ENCODE measurements around the gene RANBP10.

RANBP10 gene

DNA sequence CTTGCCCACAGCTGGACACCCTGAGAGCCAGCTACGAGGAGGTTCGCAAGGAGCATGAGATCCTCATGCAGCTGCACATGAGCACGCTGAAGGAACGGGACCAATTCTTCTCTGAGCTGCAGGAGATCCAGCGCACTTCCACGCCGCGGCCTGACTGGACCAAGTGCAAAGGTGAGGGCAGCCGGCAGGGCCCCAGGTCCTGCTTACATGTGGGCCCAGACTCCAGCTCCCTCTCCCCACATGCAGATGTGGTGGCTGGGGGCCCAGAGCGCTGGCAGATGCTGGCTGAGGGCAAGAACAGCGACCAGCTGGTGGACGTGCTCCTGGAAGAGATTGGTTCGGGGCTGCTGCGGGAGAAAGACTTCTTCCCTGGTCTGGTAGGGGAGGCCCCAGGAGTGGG, 19.5 kb upstream of the RANBP10 start:
- DNase-seq: no peak

DNA sequence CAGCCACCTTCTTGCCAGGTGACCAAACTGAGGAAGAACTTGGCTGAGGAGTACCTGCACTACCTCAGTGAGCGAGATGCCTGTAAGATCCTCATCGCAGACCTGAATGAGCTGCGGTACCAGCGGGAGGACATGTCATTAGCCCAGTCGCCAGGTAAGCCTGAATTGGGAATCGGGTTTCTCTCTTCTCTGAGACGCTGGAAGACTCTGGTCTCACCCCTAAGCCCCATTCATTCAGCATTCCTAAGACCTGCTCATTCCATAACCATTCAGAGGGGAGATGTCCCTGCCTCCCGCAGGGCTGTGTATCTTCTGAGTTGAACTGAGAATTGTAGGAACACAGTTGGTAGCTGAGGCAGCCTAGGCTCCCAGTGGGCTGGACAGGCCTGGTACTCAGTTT, 18.8 kb upstream of the RANBP10 start:
- DNase-seq: no peak

DNA sequence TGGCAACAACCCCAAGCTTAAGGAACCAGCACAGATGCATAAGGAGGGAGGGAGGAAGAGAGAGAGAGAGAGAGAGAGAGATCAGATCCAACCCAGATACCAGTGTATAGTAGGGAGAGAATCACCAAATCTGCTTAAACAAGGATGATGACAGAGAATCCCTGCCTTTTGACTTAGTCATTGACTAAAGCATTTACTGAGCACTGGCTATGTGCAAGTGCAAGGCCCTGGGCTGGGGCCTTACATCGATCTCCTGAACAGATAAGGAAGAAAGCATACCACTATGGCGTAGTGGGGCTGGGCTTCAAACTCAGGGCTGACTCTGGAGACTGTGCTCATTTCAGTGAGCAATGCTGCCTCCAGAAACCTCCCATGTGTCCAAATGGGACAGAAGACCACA, 16.2 kb upstream of the RANBP10 start:
- no peak for DNase-seq

DNA sequence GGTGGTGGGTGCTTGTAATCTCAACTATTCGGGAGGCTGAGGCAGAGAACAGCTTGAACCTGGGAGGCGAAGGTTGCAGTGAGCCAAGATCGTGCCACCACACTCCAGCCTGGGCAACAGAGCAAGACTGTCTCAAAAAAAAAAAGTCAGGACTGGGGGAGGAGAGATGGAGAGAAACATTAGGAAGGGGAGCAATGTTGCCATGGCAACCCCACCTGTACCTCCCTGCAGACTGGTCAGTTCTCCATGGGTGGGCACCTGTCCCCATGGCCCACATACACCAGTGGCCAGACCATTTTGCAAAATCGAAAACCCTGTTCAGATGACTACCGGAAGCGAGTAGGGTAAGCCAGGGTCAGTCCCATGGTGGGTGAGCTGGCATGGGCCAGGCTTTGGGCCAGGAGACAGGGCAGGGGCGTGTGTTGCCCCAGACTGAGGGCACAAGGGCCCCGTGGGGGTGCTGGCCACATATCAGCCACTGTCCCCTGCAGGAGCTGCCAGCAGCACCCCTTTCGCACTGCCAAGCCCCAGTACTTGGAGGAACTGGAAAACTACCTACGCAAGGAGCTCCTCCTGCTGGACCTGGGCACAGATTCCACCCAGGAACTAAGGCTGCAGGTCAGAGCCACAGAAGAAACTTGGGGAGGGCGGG, 14.4 kb upstream of the RANBP10 start:
- DNase-seq: no peak

DNA sequence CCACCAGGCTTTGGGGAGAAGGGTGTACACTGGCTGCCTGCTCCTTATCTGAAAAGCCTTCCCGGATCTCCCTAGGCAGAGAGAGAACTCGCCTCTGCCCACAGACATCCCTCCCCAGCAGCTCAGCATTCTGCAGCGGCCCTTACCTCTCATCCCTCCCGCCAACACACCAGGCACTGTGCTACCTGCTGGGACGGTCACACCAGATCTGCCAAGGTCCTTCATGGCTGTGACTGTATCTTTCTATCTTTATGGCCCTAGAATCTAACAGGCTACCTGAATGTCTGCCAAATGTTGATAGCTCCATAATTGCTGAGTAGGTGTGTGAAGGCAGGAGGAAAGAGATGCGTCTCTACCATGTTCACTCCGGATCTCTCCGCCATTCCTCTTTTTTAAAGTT, 8.2 kb upstream of the RANBP10 start:
- no peak for DNase-seq

DNA sequence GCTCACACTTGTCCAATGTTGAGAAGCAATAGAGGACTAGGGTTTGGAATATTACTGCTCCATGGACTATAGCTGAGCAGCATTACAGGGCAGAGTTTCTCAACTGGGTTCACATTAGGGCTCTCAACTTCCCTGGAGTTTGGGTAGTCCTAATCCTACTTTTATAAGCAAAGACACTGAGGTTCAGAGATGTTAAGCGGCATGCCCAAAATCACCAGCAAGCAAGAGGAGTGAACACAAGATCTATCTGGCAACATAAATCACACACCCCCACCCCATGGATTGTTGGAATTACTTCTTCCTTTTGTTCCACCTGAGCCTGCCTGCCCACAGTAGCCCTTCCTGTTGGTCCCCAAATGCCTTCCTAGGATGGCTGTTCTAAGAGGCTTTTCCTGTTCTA, 5.5 kb upstream of the RANBP10 start:
- DNase-seq: no peak

DNA sequence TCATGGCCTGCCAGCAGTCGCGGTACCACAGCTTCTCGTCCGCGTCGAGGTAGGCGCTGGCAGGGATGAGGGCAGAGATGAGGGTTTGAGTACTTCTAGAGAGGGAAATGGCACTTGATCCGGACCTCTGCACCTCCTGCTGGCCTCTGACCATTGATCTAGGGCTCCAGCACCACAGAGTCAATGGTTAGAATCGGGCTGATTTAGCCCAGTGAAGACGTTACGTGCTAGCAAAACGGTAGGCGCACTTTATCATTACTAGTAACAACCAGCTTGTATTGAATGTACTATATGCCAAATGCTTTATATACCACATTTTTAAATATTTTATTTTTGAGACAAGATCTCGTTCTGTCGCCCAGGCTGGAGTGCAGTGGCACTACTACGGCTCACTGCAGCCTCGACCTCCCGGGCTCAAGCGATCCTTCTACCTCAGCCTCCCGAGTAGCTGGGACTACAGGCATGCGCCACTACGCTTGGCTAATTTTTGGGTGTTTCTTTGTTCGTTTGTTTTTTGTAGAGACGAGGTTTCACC, 855 bp upstream of the RANBP10 start:
- DNase-seq: no peak

DNA sequence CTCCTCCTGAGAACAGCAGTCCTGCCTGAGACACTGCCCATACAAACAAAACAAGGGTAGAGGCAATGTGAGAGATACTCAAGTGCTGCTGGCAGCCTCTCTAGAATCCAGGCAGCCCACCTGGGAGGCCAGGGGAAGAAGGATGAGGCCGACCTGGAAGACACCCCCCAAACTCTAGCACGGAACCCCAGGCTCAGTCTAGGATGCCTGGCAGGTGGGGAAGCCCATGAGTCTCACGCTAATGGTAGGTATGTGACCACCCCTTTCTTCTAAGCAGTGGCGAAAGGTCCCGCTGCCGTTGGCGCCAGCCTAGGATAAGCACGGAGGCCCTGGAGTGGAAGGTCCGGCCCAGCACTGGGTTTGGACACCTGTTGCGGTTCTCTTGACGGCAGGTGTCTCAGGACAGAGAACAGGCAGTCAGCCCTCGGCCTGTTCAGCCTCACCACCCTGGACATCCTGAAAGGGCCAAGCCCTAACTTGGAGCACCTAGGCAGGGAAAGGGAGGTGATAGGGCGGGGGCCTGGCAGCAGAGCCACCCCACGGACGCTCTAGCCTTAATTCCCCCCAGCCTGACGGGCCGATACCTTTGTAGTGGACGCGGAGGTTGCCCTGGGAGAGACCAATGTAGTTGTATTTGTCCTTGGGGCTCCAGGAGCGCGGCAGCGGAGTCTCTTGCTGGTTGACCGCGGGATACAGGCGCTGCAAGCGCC, 487 bp downstream of the RANBP10 start:
- DNase-seq: no peak

DNA sequence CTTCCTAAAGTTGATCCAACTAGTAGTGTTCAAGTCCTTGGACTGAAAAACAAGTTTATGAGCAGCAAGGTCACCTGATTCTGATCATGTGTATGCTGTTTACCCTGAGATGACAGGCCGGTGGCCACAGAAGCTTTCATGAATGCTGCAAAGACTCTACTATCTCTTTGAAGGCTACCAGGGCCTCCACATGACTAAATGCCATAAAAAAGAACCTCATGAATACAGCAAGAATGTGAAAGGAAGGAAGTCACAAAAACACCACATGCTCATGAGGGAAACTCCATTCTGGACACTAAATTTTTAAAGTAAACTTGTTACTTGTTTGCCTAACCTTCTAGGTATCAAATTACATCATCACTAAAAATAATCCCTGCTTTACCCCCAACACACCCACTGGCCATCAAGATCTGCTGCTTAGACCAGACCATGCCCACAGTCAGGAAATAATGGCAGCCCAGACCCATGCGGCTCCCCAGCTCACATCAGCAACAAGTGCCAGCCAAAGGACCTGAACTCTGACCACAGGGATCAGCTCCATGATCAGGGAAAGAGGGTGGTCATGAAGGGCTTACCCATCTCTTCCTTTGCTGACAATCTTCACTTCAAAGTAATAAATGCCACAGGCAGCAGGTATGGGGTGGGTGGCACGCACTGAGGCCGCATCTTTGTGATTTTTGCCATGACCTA, 1.4 kb downstream of the RANBP10 start:
- no peak for DNase-seq

DNA sequence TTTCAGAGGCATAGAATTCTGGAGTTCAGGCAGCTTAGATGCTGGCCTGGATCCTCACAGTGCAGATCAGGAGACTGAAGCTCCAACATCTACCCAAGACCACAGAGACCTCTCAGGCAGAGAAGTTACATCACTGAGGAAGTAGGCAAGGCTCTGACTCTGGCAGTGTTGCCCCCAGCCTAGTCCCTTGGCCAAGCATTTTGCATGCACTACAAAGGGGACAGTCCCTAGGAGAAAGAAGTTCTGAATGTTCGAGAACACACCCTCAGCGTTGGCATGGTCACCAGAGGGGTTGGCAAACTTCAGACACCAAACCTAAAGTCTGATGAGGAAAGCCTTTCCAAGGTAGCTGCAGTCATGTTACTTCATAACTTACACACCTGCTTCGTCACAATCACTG, 2.5 kb downstream of the RANBP10 start:
- DNase-seq: no peak

DNA sequence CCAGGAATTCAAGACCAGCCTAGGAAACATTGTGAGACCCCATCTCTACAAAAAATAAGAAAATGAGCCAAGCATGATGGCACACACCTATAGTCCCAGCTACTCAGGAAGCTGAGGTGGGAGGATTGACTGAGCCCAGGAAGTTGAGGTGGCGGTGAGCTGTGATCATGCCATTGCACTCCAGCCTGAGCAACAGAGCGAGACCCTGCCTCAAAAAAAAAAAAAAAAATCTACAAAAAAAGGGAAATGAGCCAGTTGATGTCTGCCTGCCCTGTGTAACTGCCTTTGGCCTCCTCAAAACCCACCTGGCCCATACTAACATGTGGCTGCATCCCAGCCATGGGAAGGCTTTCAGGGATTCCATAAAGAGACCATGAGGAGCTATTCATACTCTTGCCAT, 4.5 kb downstream of the RANBP10 start:
- no peak for DNase-seq

DNA sequence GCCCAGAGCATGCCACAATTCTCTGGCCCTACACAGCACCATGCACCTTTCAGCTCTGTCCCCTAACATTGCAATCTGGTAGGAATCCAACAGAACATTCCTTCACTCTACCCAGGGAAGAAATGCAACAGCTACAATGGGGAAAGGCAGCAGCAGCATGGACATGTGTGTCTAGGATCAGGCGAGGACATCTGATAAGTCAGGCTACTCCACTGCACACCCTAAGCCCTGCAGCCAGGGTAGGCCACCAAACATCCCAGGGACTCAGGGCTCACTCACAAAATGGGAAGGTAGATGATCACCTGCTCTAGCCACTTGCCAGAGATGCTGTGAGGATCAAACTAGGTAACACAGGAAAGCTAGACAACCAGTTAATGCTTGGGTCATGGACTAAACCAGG, 5.1 kb downstream of the RANBP10 start:
- DNase-seq: no peak

DNA sequence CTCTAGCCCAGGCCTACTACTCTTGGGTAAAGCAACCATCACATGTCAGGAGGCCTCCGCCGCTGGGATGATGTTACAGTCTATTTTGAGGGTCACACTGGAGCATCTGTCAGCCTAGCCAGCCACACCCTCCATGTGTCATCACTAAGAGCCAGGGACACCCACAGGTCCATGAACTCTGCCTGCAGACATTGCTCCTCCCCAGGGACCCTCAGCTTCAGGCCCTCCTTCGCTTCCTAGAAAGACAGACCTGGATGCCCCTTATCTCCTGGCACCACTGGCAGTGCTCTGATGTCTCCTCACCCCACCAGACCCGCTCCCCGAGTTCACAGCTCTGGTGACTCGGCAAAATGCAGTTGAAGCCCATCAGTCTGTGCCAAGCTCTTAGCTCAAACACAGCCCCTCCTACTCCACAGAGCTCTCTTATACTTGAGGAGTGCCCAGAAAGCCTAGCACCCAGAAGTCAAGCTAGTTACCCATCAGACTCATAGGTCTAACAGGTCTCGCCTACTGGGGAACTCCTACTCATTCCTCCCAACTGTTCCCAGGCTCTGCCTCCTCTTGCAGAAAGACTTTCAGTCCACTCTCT, 5.9 kb downstream of the RANBP10 start:
- DNase-seq: no peak

DNA sequence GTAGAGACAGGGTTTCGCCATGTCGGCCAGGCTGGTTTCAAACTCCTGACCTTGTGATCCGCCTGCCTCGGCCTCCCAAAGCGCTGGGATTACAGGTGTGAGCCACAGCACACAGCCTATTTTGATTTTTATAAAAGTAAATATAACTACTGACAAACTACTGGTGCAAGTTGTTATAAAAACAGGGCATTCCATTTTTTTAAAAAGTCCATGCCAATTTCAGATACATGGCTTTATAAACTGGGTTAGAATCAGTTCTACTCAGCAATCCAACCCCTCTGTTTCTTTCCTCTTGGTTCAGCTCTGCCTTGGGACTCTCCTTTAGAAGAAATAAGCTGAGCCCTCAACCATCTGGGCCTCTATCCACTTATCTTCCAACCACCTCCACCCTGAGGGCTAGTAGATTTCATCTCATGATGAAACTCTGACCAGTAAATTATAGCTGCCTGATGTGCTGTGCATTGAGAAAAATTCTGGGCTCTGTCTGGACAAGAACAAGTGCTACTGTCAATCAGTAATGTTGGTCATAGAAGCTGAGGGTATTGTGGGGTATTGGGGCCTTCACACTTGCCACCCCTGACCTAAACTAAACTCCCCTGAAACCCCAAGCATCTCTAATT, 10.2 kb downstream of the RANBP10 start:
- DNase-seq: no peak

DNA sequence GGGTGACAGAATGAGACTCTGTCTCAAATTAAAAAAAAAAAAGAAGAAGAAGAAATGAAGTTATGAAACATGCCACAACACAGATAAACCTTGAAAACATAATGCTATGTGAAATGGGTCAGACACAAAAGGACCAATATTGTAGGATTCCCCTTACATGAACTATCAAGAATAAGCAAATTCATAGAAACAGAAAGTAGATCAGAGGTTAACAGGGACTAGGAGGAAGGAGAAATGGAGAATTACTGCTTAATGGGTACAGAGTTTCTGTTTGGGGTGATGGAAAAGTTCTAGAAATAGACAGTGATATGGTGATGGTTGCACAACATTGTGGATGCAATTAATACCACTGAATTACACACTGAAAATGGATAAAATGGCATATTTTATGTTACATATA, 16.3 kb downstream of the RANBP10 start:
- DNase-seq: no peak

DNA sequence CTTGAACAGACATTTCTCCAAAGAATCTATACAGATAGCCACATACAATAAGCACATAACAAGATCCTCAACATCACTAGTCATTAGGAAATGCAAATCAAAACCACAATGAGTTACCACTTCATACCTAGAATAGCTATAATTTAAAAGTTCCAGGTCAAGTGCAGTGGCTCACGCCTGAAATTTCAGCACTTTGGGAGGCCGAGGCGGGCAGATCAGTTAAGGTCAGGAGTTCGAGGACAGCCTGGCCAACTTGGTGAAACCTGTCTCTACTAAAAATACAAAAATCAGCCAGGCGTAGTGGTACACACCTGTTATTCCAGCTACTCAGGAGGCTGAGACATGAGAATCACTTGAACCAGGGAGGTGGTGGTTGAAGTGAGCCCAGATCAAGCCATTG, 19.9 kb downstream of the RANBP10 start:
- no peak for DNase-seq

DNA sequence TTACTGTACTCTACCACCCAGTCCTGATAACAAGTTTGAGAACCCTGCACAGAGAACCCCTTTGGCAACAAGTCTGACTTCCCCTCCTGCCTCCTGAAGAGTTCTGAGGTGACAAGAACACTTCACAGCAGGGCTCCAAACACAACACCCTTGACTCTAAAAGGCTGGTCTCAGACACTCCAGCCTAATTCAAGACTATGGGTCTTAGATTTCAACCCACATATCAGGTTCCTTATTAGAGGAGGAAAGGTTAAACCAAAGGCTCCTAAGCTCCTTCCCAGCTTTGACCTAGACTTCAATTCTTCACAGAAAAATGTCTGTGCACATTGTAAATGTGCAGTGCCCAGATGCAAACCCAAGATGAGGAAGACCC, 23.0 kb downstream of the RANBP10 start:
- DNase-seq: no peak

DNA sequence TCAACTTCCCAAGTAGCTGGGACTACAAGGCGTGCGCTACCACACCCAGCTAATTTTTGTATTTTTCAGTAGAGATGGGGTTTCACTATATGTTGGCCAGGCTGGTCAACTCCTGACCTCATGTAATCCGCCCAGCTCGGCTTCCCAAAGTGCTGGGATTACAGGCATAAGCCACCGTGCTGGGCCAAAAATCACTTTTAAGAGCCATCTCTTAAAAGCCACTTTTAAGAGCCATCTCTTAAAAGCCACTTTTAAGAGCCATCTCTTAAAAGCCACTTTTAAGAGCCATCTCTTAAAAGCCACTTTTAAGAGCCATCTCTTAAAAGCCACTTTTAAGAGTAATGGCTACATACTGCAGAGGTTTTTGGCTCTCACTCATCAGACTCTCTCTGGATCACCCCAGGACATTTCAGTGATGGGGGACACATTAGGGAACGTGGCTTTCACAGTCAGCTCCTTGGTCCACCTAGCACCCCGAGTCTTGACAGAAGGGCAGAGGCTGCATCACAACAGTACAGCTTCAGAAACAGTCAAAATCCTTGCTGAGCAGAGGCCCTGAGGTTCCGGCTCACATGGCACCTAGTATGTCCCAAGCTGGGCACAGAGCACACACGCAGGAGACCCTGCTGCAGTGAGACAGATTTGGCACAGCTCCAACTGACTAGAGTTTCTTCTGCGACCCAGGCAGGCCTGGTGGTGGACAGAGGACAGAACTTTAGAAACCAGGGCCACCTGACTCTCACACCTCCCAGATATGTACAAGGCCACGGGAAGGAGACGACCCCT, 23.6 kb downstream of the RANBP10 start:
- no peak for DNase-seq

DNA sequence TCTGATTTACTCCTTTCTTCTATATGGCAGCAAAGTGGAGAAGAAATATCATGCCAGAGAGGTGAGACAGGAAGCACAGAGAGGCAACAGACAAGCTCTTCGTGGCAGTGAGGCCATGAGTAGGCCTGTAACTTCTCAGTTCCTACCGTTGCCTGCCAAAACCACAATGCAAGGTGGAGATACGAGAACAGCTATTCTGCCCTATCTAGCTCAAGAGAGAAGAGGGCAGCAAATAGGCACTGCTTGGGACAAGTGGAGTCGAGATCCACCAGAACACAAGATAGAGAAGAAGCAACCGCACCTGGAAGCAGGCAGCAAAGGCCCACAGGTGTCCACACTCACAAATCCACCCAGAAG, 24.8 kb downstream of the RANBP10 start:
- no peak for DNase-seq

DNA sequence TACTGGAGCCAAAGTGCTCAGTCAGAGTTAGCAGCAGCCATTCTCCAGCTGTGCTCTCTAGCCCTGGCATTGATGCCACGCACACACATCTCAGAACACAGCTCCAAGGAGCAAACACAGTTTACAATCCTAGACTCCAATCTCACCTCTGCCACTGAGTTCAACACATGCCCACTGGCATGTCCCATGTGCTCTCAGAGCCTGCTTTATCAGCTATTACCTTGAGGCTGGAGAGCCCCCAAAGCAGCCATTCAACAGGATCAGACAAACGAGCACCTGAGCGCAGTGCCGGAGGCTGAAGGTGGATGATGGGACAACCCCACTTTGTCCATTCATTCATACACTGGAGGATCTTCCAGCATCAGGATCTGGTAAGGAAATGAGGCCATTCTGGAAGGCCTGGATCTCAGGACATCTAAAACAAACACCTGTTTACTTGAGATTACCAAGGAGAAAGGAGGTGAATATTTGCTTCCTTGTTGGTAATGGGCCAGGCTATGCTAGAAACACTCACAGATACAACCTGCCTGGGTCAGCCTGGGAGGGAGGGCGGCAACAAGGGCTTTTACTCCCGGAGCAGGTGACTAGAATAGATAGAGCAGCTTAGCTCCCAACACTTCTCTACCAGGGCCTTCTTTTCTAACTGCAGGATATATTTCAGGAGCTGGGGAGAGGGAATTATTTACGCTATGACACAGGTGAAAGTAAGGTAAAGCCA, 25.4 kb downstream of the RANBP10 start:
- DNase-seq: no peak

DNA sequence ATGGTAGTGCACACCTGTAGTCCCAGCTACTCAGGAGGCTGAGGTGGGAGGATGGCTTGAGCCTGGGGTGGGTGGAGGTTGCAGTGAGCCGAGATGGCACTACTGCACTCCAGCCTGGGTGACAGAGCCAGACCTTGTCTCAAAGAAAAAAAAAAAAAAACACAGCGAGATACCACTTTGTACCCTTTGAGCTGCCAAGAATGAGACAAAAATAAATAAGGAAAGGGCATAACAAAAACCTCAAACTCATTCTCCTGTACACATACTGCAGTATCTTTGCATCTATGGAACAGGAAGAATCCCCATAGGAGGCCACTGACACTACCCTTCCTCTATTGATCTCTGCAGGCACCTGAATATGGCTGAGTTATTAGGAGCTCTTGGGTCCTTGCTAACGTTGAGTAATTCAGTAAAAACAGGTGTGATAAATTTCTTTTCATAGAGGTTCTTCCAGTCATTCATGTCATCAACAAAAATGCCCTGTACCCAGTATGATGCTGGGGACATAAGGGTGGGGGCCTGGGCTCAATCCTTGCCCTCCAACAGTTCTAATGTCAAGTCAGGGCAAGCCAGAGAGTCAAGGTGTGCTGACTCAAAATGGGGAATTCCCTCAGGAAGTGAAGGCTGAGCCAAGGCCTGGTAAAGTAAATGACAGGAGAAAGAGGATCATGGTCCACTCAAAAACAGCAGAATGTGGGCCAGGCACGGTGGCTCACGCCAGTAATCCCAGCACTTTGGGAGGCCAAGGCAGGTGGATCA, 26.9 kb downstream of the RANBP10 start:
- no peak for DNase-seq
